GM12801 (cell line): ENCODE results near the gene CDCA8.

Experiments used
- TF ChIP-seq, protein P1 (sequence below): IDR thresholded peaks from one replicate; pipeline ENCODE4 v1.5.1; 2011; ENCODE audit warnings: control low read depth; ENCODE audit not compliant: insufficient read length; ENCODE audit errors: extremely low read depth

CDCA8 gene

DNA sequence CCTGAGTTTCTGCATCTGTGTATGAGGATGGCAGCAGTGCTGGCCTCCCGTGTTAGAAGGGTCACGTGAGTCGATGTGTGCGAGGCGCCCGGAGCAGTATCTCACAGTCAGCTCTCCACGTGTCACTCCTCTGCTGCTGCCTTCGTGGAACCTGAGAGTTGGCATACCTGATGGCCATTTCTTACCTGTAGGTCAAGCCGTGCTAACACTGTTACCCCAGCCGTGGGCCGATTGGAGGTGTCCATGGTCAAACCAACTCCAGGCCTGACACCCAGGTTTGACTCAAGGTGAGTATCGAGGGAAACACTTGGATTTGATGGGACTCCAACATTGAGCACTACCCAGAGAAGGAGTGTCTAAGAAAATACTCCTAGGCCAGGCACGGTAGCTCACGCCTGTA is 10.7 kb downstream of the CDCA8 start:
- TF ChIP-seq, protein P1, sequence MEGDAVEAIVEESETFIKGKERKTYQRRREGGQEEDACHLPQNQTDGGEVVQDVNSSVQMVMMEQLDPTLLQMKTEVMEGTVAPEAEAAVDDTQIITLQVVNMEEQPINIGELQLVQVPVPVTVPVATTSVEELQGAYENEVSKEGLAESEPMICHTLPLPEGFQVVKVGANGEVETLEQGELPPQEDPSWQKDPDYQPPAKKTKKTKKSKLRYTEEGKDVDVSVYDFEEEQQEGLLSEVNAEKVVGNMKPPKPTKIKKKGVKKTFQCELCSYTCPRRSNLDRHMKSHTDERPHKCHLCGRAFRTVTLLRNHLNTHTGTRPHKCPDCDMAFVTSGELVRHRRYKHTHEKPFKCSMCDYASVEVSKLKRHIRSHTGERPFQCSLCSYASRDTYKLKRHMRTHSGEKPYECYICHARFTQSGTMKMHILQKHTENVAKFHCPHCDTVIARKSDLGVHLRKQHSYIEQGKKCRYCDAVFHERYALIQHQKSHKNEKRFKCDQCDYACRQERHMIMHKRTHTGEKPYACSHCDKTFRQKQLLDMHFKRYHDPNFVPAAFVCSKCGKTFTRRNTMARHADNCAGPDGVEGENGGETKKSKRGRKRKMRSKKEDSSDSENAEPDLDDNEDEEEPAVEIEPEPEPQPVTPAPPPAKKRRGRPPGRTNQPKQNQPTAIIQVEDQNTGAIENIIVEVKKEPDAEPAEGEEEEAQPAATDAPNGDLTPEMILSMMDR, result no peak

DNA sequence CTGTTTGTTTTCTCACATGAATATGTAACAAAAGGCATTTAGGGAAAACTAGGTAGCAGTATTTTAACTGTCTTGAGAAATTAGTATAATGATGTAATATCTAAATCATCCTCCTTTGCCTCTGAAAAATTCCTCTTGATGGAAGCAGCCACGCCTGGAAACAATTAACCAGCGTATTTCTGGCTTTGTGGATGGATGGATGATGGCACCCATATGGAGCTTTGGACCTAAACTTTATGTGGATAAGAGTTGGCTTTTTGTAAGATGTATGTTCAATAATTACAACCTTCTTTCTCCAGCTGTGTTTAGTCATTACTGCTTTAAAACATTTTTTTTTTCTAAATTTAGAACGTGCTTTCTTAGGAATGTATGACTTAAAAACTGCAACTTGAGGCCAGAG is 12.7 kb downstream of the CDCA8 start:
- TF ChIP-seq, protein P1, result no peak

DNA sequence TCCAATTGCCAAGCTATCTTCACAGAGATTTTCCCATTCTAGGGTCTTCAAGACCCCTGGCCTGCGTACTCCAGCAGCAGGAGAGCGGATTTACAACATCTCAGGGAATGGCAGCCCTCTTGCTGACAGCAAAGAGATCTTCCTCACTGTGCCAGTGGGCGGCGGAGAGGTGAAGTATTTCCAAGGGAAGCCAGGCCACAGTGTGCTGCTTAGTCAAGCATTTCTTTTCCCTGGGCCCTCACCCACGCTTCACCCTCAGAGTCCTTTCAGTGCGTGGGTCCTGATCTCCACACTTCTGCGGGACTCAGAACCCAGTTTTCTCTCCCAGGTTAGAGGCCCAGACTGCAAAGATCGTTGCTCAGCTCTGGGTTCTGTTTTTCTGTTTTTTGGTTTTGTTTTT is 13.1 kb downstream of the CDCA8 start:
- TF ChIP-seq, protein P1, result no peak

DNA sequence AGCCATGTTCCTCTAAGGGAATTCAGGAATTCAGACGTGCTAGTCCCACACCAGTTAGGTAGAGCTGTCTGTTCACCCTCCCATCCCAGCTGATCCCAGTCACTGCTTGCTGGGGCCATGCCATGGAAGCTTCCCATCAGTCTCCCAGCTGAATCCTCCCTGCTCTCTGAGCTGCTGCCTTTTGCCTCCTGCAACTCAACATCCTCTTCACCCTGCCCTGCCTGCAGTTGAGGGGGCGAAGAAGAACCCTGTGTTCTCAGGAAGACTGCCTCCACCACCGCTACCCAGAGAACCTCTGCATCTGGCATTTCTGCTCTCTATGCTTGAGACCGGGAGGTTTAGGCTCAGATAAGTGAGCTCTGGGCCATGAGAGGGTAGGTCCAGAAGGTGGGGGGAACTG is 16.2 kb downstream of the CDCA8 start:
- TF ChIP-seq, protein P1, result no peak

DNA sequence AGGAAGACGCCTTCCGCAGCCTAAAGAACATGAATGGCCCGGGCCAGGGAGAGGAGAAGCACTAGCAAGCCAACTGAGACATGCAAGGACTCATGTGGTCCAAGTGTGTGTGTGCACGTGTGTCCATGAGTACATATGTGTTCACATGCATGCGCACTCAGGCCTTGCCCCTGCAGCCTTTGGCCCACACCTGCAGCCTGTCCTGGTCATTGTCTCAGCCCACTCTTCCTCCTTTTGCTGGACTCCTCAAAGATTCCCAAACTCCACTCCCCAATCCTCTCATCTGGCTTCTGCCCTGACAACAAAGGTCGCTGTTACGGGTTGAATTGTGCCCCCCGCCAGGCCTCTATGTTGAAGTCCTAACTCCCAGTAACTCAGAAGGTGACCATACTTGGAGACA is 21.9 kb downstream of the CDCA8 start:
- TF ChIP-seq, protein P1, result no peak

DNA sequence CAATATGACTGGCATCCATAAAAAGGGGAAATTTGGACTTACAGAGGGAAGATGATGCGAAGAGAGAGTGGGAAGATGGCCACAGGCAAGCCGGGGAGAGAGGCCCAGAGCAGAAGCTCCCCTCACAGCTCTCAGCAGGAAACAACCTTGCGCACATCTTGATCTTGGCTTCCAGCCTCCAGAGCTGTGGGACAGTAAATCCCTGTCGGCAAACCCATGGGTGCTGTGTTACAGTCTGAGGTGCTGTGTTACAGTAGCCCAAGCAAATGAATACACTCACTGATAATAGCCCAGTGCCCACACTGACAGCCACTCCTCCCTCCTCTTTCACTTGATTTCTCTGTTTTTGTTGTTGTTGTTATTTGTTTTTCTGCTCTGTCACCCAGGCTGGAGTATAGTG is 22.4 kb downstream of the CDCA8 start:
- TF ChIP-seq, protein P1, result no peak

DNA sequence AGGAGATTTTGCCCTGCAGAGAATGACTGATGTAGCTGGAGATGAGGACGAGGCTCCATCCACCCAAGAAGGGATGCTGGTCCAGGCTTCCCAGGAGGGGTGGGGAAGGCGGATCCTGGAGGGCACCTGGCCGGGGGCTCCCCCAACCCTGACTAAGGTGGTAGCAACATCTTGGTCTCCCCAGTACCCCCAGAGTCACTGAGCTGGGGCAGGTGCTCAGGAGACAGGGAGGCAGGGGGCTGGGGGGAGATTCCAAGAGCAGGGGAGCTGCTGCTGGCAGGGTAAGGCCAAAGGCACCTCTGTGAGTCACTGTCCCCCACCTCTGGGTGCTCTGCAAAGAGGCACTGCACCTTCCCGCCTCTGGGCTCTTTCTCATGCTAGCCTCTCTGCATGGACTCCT is 24.0 kb downstream of the CDCA8 start:
- TF ChIP-seq, protein P1, result no peak

DNA sequence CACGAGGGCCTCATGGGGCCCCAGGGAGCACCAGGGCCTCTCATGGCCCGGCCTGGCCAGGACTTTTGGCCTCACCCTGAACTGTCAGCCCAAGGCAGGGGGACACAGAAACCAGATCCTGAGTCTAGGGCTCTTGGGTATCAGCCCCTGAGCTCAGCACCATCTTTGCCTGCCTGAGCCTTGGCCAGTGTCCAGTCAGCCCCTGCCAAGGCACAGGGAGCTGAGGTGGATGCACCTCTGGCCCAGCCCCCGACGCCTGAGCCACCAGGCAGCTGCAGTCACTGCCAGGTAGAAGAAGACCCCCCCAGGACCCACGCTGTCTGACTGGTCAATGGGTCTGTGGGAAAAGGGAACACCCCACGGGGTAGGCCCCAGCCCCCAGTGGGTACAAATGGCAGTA is 25.3 kb downstream of the CDCA8 start:
- TF ChIP-seq, protein P1, result no peak
